H1 (cell line): Measurements from ENCODE around the gene ATXN7.

Experiments
- BCL11A ChIP-seq, 2 experiments: IDR thresholded peaks; one replicate each; pipeline ENCODE4 v1.6.1; 2011; ENCODE audit warnings: low read depth in 2 of 2, low read length in 2 of 2, mild to moderate bottlenecking in 2 of 2
- CTCF ChIP-seq, 3 experiments: IDR thresholded peaks; 1 replicate in 2 of 3; 2 replicates in 1 of 3; pipeline versions ENCODE4 v1.5.1 to v1.6.1; 2011; ENCODE audit warnings: low read length in 3 of 3, mild to moderate bottlenecking in 3 of 3, inconsistent platforms in 2 of 3, low read depth in 1 of 3, moderate library complexity in 1 of 3; ENCODE audit not compliant: insufficient read depth in 1 of 3; ENCODE audit errors: control extremely low read depth in 1 of 3
- KDM5A ChIP-seq: fragments of 200-600 bp; IDR thresholded peaks from 2 replicates; pipeline ENCODE4 v1.7.1; 2012; ENCODE audit warnings: mild to moderate bottlenecking, low read length, inconsistent platforms, mixed read lengths
- SIN3A ChIP-seq, 2 experiments: IDR thresholded peaks in 1 of 2; conservative IDR thresholded peaks in 1 of 2; 2 replicates each; pipeline ENCODE4 v1.6.1; 2011 to 2012; ENCODE audit warnings: low read length in 2 of 2, improper control_type of control experiment in 1 of 2, low read depth in 1 of 2, mild to moderate bottlenecking in 1 of 2
- SUZ12 ChIP-seq: fragments of 200-600 bp; sonication (generic); IDR thresholded peaks from 2 replicates; pipeline ENCODE4 v1.6.1; 2012; ENCODE audit warnings: mild to moderate bottlenecking, inconsistent platforms, low read length, moderate library complexity, mixed read lengths
- TAF1 ChIP-seq: IDR thresholded peaks from 2 replicates; pipeline ENCODE4 v1.6.1; 2011; ENCODE audit warnings: mild to moderate bottlenecking, low read depth, low read length
- YY1 ChIP-seq: IDR thresholded peaks from 2 replicates; pipeline ENCODE4 v1.6.1; 2011; ENCODE audit warnings: low read depth, mild to moderate bottlenecking, low read length

GRCh38 chr3:63872135-63872924 lies 8.7 kb downstream of the ATXN7 start:
- TF ChIP-seq SIN3A (conservative IDR thresholded peaks at IDR 0.05 in 1 of 2, IDR thresholded peaks at IDR 0.05 in 1 of 2; ENCODE audit: low read depth in 1 of 2, low read length in 2 of 2) (no peak), TAF1 (no peak), KDM5A (no peak), SUZ12 (no peak), CTCF (IDR thresholded peaks at IDR 0.05; ENCODE audit: control extremely low read depth in 1 of 3, insufficient read depth in 1 of 3, low read depth in 1 of 3, low read length in 3 of 3) (no peak), YY1 (no peak), BCL11A (IDR thresholded peaks at IDR 0.05; ENCODE audit: low read depth in 2 of 2, low read length in 2 of 2) (no peak)
